IPS-NIHi7 (cell line): ENCODE results near the gene KIF5A.
"Not testable (repeated sequence)": the region's sequence is repeated elsewhere in the genome, so short reads cannot be mapped to it uniquely, and the experiment has no call there.

ENCODE experiments used
- DNase-seq: peaks from one replicate; pipeline ENCODE4 v3.0.0; 2012; ENCODE audit warnings: mixed read lengths; ENCODE audit errors: extremely low spot score

KIF5A gene

GRCh38 chr12:57549909-57550640 lies at the start of gene KIF5A:
Gene KIF5A, plus strand, starts transcription at chr12:57550044. Its CDS starts 228 bp downstream, at chr12:57550272.
- peak; percentile 90 for DNase-seq

GRCh38 chr12:57500213-57500612 lies 49.6 kb upstream of the KIF5A start:
- no peak for DNase-seq

- not testable (repeated sequence) for DNase-seq
These were observed 47.4 kb upstream of the KIF5A start for GRCh38 chr12:57502311-57502969.

GRCh38 chr12:57506541-57506940 lies 43.3 kb upstream of the KIF5A start:
- not testable (repeated sequence) for DNase-seq

- not testable (repeated sequence) for DNase-seq
These were observed 42.0 kb upstream of the KIF5A start for GRCh38 chr12:57507796-57508195.

- no peak for DNase-seq
These were observed 38.7 kb upstream of the KIF5A start for GRCh38 chr12:57511161-57511560.

GRCh38 chr12:57511588-57512325 lies 38.1 kb upstream of the KIF5A start:
- no peak for DNase-seq

GRCh38 chr12:57512665-57513064 lies 37.2 kb upstream of the KIF5A start:
- DNase-seq = no peak

GRCh38 chr12:57513266-57513665 lies 36.6 kb upstream of the KIF5A start:
- no peak for DNase-seq

GRCh38 chr12:57513677-57514076 lies 36.2 kb upstream of the KIF5A start:
- not testable (repeated sequence) for DNase-seq

- not testable (repeated sequence) for DNase-seq
These were observed 35.6 kb upstream of the KIF5A start for GRCh38 chr12:57514246-57514645.

GRCh38 chr12:57514720-57515407 lies 35.0 kb upstream of the KIF5A start:
- no peak for DNase-seq

GRCh38 chr12:57515408-57515933 lies 34.4 kb upstream of the KIF5A start:
- DNase-seq = no peak

- DNase-seq = no peak
These were observed 33.8 kb upstream of the KIF5A start for GRCh38 chr12:57515934-57516541.

GRCh38 chr12:57516617-57517153 lies 33.2 kb upstream of the KIF5A start:
- no peak for DNase-seq

- DNase-seq = no peak
These were observed 32.7 kb upstream of the KIF5A start for GRCh38 chr12:57517187-57517586.

- DNase-seq = not testable (repeated sequence)
These were observed 32.1 kb upstream of the KIF5A start for GRCh38 chr12:57517718-57518117.

- DNase-seq = no peak
These were observed 31.5 kb upstream of the KIF5A start for GRCh38 chr12:57518176-57518919.

- DNase-seq = peak; percentile 28
These were observed 30.7 kb upstream of the KIF5A start for GRCh38 chr12:57518920-57519795.

- peak; percentile 57 for DNase-seq
These were observed 30.1 kb upstream of the KIF5A start for GRCh38 chr12:57519796-57520052.
